ENCODE results near the gene LUM. TPM values are rescaled to one million over a fixed set of nuclear protein-coding genes. Genes with fewer than 3 reads are reported as not detected.

The LUM gene
- total RNA-seq (2022), result 0.31 TPM in 1 of 2 replicates, not detected in the other
- Bru-seq, nascent RNA, result not detected
- BruChase-seq, experiment 1, labeled RNA remaining after a 6-hour chase, result percentile 13 among the genes with signal in this experiment
- BruChase-seq, experiment 2, labeled RNA remaining after a 2-hour chase, result percentile 8 among the genes with signal in this experiment
- long read RNA-seq, result 0 reads

- no peaks in the 10 kb centered on the region for H3K36me3 Mint-ChIP-seq (ENCODE audit: insufficient read depth, unreplicated experiment)
- CTCF ChIA-PET, result interaction anchor here (2.4 kb wide), 1 partner anchor 215 kb away, joined by 6 read pairs; no protein-coding TSS in a partner anchor
- no peak for DNase-seq
Measured at GRCh38 chr12:91111366-91112325, at the start of gene LUM. TSS of gene LUM (minus strand) at chr12:91111494. CDS start at chr12:91108979, 2,515 bp downstream.

GRCh38 chr12:91161009-91161408 is 49.7 kb upstream of the LUM start:
- no peaks in the 10 kb centered on the region for H3K9me3 Mint-ChIP-seq (ENCODE audit: low read depth, unreplicated experiment)

More at GRCh38 chr12:91111366-91112325, at the start of gene LUM:
- no peaks in the 10 kb centered on the region for H3K27me3 Mint-ChIP-seq (ENCODE audit: unreplicated experiment)
- no peaks in the 10 kb centered on the region for H3K9me3 Mint-ChIP-seq (ENCODE audit: low read depth, unreplicated experiment)
- TF ChIP-seq CTCF (IDR thresholded peaks at IDR 0.05; ENCODE audit: unreplicated experiment), result no peak
- no peak within 1 kb of the TSS for H3K27ac Mint-ChIP-seq (ENCODE audit: unreplicated experiment)
- no TSS peak for BruUV-seq (replicated peaks)
- H3K4me1 Mint-ChIP-seq (ENCODE audit: low read depth, unreplicated experiment), result peaks cover 7% of the 10 kb centered on the region
- intact Hi-C loops (cut with micrococcal nuclease; ENCODE audit: unreplicated experiment), result loop anchor here (5.0 kb wide), 1 partner anchor 216 kb away; no protein-coding TSS in a partner anchor
- peak within 1 kb of the TSS; percentile 30 for H3K4me3 Mint-ChIP-seq (ENCODE audit: low read depth, unreplicated experiment)

GRCh38 chr12:91155990-91156389 is 44.7 kb upstream of the LUM start:
- intact Hi-C loops (cut with micrococcal nuclease; ENCODE audit: unreplicated experiment), result no loop called here
- Mint-ChIP-seq H3K27me3 (ENCODE audit: unreplicated experiment) (no peaks in the 10 kb centered on the region), H3K27ac (ENCODE audit: unreplicated experiment) (no peak overlapping the region), H3K4me3 (ENCODE audit: low read depth, unreplicated experiment) (no peak overlapping the region), H3K36me3 (ENCODE audit: insufficient read depth, unreplicated experiment) (no peaks in the 10 kb centered on the region), H3K4me1 (ENCODE audit: low read depth, unreplicated experiment) (no peaks in the 10 kb centered on the region), H3K9me3 (ENCODE audit: low read depth, unreplicated experiment) (no peaks in the 10 kb centered on the region)
- no TSS peak for BruUV-seq (replicated peaks)
- no peak for DNase-seq
- CTCF ChIA-PET, result no interaction called here
- TF ChIP-seq CTCF (IDR thresholded peaks at IDR 0.05; ENCODE audit: unreplicated experiment), result no peak

More at GRCh38 chr12:91161009-91161408, 49.7 kb upstream of the LUM start:
- no peak overlapping the region for H3K27ac Mint-ChIP-seq (ENCODE audit: unreplicated experiment)
- no TSS peak for BruUV-seq (replicated peaks)
- DNase-seq, result no peak
- H3K4me3 Mint-ChIP-seq (ENCODE audit: low read depth, unreplicated experiment), result no peak overlapping the region
- CTCF ChIA-PET, result no interaction called here
- TF ChIP-seq CTCF (IDR thresholded peaks at IDR 0.05; ENCODE audit: unreplicated experiment), result no peak
- no peaks in the 10 kb centered on the region for H3K27me3 Mint-ChIP-seq (ENCODE audit: unreplicated experiment)
- intact Hi-C loops (cut with micrococcal nuclease; ENCODE audit: unreplicated experiment), result no loop called here
- no peaks in the 10 kb centered on the region for H3K4me1 Mint-ChIP-seq (ENCODE audit: low read depth, unreplicated experiment)
- H3K36me3 Mint-ChIP-seq (ENCODE audit: insufficient read depth, unreplicated experiment), result no peaks in the 10 kb centered on the region

GRCh38 chr12:91154131-91154530 is 42.8 kb upstream of the LUM start:
- Mint-ChIP-seq H3K4me1 (ENCODE audit: low read depth, unreplicated experiment) (no peaks in the 10 kb centered on the region), H3K4me3 (ENCODE audit: low read depth, unreplicated experiment) (no peak overlapping the region), H3K27me3 (ENCODE audit: unreplicated experiment) (no peaks in the 10 kb centered on the region), H3K36me3 (ENCODE audit: insufficient read depth, unreplicated experiment) (no peaks in the 10 kb centered on the region), H3K9me3 (ENCODE audit: low read depth, unreplicated experiment) (no peaks in the 10 kb centered on the region), H3K27ac (ENCODE audit: unreplicated experiment) (no peak overlapping the region)
- BruUV-seq (replicated peaks), result no TSS peak
- no peak for DNase-seq
- intact Hi-C loops (cut with micrococcal nuclease; ENCODE audit: unreplicated experiment), result no loop called here
- no peak for TF ChIP-seq CTCF (IDR thresholded peaks at IDR 0.05; ENCODE audit: unreplicated experiment)
- CTCF ChIA-PET, result no interaction called here
